ENCODE results near the gene TAF11.

DNA sequence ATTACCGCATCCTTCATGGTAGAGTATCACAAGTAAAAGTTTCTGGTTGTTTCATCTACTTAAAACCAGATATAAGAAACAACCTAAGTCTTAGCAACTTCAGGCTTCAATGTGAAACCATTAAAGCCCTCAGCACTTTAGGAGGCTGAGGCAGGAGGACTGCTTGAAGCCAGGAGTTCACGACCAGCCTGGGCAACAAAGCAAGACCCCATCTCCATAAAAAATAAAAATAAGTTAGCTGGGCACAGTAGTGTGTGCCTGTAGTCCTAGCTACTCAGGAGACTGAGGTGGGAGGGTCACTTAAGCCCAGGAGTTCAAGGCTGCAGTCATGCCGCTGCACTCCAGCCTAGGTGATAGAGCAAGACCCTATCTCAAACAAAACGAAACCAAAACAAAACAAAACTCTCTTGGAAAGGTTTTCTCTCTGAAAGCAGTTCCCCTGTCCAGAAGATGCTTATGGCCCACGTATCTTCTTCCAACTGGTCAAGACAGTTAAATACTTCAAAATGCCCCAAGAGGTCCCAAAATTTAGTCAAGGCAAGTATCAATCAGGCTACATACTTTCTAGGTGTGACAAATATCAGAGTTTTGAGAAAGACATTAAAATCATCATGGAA, 9.9 kb downstream of the TAF11 start:
- TF ChIP-seq ZNF565 (CRISPR knock-in tag; conservative IDR thresholded peaks at IDR 0.05; ENCODE audit: low read depth) (no peak), ZFP3 (CRISPR knock-in tag; IDR thresholded peaks at IDR 0.05) (no peak), RARB (CRISPR knock-in tag; IDR thresholded peaks at IDR 0.05) (no peak), ZC3H10 (CRISPR knock-in tag; IDR thresholded peaks at IDR 0.05) (no peak), GLIS3 (CRISPR knock-in tag; IDR thresholded peaks at IDR 0.05) (no peak)
- TF ChIP-seq, protein P1, sequence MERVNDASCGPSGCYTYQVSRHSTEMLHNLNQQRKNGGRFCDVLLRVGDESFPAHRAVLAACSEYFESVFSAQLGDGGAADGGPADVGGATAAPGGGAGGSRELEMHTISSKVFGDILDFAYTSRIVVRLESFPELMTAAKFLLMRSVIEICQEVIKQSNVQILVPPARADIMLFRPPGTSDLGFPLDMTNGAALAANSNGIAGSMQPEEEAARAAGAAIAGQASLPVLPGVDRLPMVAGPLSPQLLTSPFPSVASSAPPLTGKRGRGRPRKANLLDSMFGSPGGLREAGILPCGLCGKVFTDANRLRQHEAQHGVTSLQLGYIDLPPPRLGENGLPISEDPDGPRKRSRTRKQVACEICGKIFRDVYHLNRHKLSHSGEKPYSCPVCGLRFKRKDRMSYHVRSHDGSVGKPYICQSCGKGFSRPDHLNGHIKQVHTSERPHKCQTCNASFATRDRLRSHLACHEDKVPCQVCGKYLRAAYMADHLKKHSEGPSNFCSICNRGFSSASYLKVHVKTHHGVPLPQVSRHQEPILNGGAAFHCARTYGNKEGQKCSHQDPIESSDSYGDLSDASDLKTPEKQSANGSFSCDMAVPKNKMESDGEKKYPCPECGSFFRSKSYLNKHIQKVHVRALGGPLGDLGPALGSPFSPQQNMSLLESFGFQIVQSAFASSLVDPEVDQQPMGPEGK (CRISPR knock-in tag; IDR thresholded peaks at IDR 0.05; ENCODE audit: borderline replicate concordance): no peak

Measured in SK-N-SH treated with all-trans-retinoic acid at 6 μM for 48 hours (cell line).